NB4 (cell line): ENCODE results near the gene MUCL3.

ENCODE experiments used
- DNase-seq: peaks from one replicate; pipeline ENCODE4 v3.0.0; 2010; ENCODE audit warnings: low read depth
- H3K4me3 ChIP-seq: one replicate; pipeline ENCODE4 v1.5.1; 2011; ENCODE audit warnings: mild to moderate bottlenecking, low read depth, low read length, moderate library complexity
- CTCF ChIP-seq: IDR thresholded peaks from one replicate; pipeline ENCODE4 v1.5.1; 2012; ENCODE audit warnings: low read depth, low read length
- MAX ChIP-seq: IDR thresholded peaks from 2 replicates; pipeline ENCODE4 v1.6.1; 2011; ENCODE audit warnings: low read depth, low read length
- MYC ChIP-seq: IDR thresholded peaks from 2 replicates; pipeline ENCODE4 v1.6.1; 2011; ENCODE audit warnings: low read depth, low read length
- POLR2A ChIP-seq: IDR thresholded peaks from 2 replicates; pipeline ENCODE4 v1.6.1; 2011; ENCODE audit warnings: mild to moderate bottlenecking; ENCODE audit not compliant: insufficient read length; ENCODE audit errors: extremely low read depth

The MUCL3 gene

GRCh38 chr6:30945281-30945680 is 4.5 kb downstream of the MUCL3 start:
- TF ChIP-seq MYC (no peak), POLR2A (no peak), MAX (no peak), CTCF (no peak)
- H3K4me3 ChIP-seq: no peak overlapping the region
- no peak for DNase-seq

GRCh38 chr6:30947231-30947630 is 6.5 kb downstream of the MUCL3 start:
- DNase-seq: no peak
- no peak overlapping the region for H3K4me3 ChIP-seq
- no peak for TF ChIP-seq MYC
- no peak for TF ChIP-seq MAX
- no peak for TF ChIP-seq CTCF
- TF ChIP-seq POLR2A: no peak

GRCh38 chr6:30948811-30949210 is 8.0 kb downstream of the MUCL3 start:
- DNase-seq: no peak
- TF ChIP-seq MYC (no peak), CTCF (no peak), POLR2A (no peak)
- no peak overlapping the region for H3K4me3 ChIP-seq

- no peak for DNase-seq
- TF ChIP-seq POLR2A (no peak), CTCF (no peak), MAX (no peak), MYC (no peak)
- H3K4me3 ChIP-seq: no peak overlapping the region
Measured at GRCh38 chr6:30951907-30952469, 11.2 kb downstream of the MUCL3 start.

- DNase-seq: no peak
- no peak for TF ChIP-seq MAX
- no peak for TF ChIP-seq POLR2A
- TF ChIP-seq CTCF: no peak
- no peak for TF ChIP-seq MYC
- peak overlapping the region; percentile 23 for H3K4me3 ChIP-seq
Measured at GRCh38 chr6:30954631-30955366, 14.0 kb downstream of the MUCL3 start.
